HG03045 (cell line): ENCODE data around the gene PEAK1.

Experiments
- ATAC-seq: cut with Tn5 transposase; IDR thresholded peaks from one replicate; pipeline ENCODE4 v1.9.1; 2021; ENCODE audit warnings: mild to moderate bottlenecking, moderate library complexity; ENCODE audit not compliant: unreplicated experiment

PEAK1 gene

GRCh38 chr15:77098572-77098971 is 321.3 kb downstream of the PEAK1 start:
- no peak for ATAC-seq

- no peak for ATAC-seq
Measured at GRCh38 chr15:77097921-77098320, 322.0 kb downstream of the PEAK1 start.

GRCh38 chr15:77097248-77097721 is 322.6 kb downstream of the PEAK1 start:
- no peak for ATAC-seq

GRCh38 chr15:77096541-77096940 is 323.4 kb downstream of the PEAK1 start:
- ATAC-seq: no peak

- ATAC-seq: no peak
Measured at GRCh38 chr15:77096138-77096537, 323.8 kb downstream of the PEAK1 start.

- ATAC-seq: no peak
Measured at GRCh38 chr15:77094397-77095030, 325.4 kb downstream of the PEAK1 start.

- no peak for ATAC-seq
Measured at GRCh38 chr15:77093436-77093835, 326.5 kb downstream of the PEAK1 start.

- no peak for ATAC-seq
Measured at GRCh38 chr15:77091097-77091496, 328.8 kb downstream of the PEAK1 start.

- no peak for ATAC-seq
Measured at GRCh38 chr15:77087213-77087612, 332.7 kb downstream of the PEAK1 start.

- no peak for ATAC-seq
Measured at GRCh38 chr15:77085297-77085696, 334.6 kb downstream of the PEAK1 start.

GRCh38 chr15:77084436-77084835 is 335.5 kb downstream of the PEAK1 start:
- no peak for ATAC-seq

GRCh38 chr15:77083381-77084160 is 336.3 kb downstream of the PEAK1 start:
- ATAC-seq: peak; percentile 78

GRCh38 chr15:77081971-77082370 is 337.9 kb downstream of the PEAK1 start:
- ATAC-seq: no peak

- no peak for ATAC-seq
Measured at GRCh38 chr15:77076323-77076915, 343.5 kb downstream of the PEAK1 start.

- ATAC-seq: no peak
Measured at GRCh38 chr15:77075528-77075927, 344.4 kb downstream of the PEAK1 start.

GRCh38 chr15:77074350-77074749 is 345.6 kb downstream of the PEAK1 start:
- ATAC-seq: no peak

GRCh38 chr15:77071305-77072223 is 348.3 kb downstream of the PEAK1 start:
- no peak for ATAC-seq

GRCh38 chr15:77070495-77071304 is 349.2 kb downstream of the PEAK1 start, which contains the start of gene TSPAN3:
TSS of gene TSPAN3 (minus strand) at chr15:77071109. CDS start at chr15:77070954, 155 bp downstream.
- ATAC-seq: peak; percentile 95

GRCh38 chr15:77070180-77070494 is 349.8 kb downstream of the PEAK1 start:
- ATAC-seq: no peak

- no peak for ATAC-seq
Measured at GRCh38 chr15:77069521-77070121, 350.3 kb downstream of the PEAK1 start.
